ENCODE data around the gene KIAA0753.
"Not testable (repeated sequence)": the region's sequence is repeated elsewhere in the genome, so short reads cannot be mapped to it uniquely, and the experiment has no call there.

Gene KIAA0753

GRCh38 chr17:6596941-6597340 lies 43.6 kb downstream of the KIAA0753 start:
- DNase-seq (ENCODE audit: low spot score), result no peak

GRCh38 chr17:6596511-6596910 lies 44.0 kb downstream of the KIAA0753 start:
- DNase-seq (ENCODE audit: low spot score), result no peak

DNA sequence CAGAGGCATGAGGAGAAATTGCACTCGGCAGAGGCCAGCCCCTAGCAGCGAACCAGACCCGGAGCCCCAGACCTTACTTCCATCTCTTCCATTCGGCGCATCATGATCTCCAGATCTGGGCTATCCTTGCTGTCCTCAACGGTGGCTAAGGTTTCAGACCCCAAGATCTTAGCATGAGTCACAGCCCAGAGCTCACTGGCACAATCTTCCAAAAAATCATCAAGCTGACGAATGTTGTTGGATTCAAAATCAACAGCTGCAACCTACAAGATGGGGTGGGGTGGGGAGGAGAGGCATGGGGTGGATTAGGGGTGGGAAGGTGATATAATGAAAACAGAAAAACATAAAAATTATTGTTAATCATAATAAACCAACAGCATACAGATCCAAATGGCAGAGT lies 44.4 kb downstream of the KIAA0753 start:
- no peak for DNase-seq (ENCODE audit: low spot score)

DNA sequence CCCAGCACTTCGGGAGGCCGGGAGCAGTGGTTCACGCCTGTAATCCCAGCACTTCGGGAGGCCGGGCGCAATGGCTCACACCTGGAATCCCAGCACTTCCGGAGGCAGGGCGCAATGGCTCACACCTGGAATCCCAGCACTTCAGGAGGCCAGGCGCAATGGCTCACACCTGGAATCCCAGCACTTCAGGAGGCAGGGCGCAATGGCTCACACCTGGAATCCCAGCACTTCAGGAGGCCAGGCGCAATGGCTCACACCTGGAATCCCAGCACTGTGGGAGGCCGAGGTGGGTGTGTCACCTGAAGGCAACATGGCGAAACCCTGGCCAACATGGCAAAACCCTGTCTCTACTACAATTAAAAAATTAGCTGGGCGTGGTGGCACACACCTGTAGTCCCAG lies 47.1 kb downstream of the KIAA0753 start:
- DNase-seq (ENCODE audit: low spot score), result not testable (repeated sequence)

- DNase-seq (ENCODE audit: low spot score), result no peak
Observed at GRCh38 chr17:6592173-6592572, 48.3 kb downstream of the KIAA0753 start.

- no peak for DNase-seq (ENCODE audit: low spot score)
Observed at GRCh38 chr17:6591599-6592158, 48.8 kb downstream of the KIAA0753 start.

DNA sequence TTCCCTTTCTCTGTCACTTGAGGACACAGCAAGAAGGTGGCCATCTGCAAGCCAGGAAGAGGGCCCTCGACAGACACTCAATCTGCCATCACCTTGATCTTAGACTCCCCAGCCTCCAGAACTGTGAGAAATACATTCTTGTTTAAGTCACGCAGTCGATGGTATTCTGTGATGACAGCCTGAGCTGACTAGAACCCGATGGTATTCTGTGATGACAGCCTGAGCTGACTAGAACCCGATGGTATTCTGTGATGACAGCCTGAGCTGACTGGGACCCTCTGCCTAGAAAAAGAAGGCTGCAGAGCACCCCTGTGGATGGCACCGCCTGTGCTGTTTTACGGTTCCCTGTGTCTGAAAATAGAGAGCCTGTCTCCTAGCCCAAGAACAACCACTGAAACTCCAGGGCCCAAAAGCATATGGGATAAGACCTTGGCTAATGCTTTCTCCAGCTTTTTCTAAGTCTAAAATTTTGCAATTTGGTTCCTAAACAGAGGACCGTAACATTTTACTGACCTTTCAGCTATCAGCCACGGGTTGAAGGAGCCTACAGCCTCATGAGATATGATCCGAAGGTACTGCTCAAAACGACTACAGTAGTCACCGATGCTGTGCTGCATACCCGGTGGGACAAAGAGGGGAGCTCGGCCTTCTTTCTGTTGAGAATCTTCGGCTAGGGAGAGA lies 51.1 kb downstream of the KIAA0753 start:
- no peak for DNase-seq (ENCODE audit: low spot score)

DNA sequence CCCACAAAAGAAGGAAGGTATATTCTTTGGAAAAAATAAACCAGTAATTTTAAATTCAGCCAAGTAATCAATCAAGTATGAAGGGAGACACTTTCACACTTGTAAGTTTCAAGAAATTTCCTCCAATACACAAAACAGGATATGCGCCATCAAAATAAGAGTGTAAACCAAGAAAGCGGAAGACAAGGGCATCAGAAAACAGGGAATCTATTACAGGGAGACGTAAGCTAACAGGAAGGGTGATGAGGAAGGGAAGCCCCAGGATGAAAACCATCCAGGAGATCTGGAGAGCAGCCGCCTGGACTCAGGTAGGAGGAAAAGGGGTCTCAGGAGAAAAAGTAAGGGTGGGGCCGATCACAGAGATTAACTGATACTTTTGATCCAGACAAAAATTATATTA lies 52.3 kb downstream of the KIAA0753 start:
- no peak for DNase-seq (ENCODE audit: low spot score)

DNA sequence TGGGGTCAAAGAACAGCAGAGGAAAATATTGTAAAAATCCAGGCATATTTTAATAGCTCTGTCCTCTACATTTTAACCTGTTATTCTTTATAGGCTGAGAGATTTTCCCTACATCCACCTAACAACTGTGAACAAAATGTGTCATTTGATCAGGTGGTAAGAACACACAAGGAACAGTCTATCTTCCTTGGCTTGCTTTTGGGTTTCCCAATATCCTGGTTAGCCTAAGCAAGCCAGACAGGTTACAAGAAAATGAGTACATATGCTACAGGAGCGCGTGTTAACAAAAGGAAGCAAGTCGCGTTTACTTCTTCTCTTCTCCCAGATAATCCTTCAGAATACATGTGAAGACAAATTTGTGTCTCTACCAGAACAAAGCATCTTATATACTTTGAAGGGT lies 53.2 kb downstream of the KIAA0753 start:
- no peak for DNase-seq (ENCODE audit: low spot score)

- DNase-seq (ENCODE audit: low spot score), result no peak
Observed at GRCh38 chr17:6583411-6583810, 57.1 kb downstream of the KIAA0753 start.

GRCh38 chr17:6580625-6581024 lies 59.9 kb downstream of the KIAA0753 start:
- no peak for DNase-seq (ENCODE audit: low spot score)

GRCh38 chr17:6578491-6578890 lies 62.0 kb downstream of the KIAA0753 start:
- DNase-seq (ENCODE audit: low spot score), result no peak

- no peak for DNase-seq (ENCODE audit: low spot score)
Observed at GRCh38 chr17:6577686-6578263, 62.7 kb downstream of the KIAA0753 start.

DNA sequence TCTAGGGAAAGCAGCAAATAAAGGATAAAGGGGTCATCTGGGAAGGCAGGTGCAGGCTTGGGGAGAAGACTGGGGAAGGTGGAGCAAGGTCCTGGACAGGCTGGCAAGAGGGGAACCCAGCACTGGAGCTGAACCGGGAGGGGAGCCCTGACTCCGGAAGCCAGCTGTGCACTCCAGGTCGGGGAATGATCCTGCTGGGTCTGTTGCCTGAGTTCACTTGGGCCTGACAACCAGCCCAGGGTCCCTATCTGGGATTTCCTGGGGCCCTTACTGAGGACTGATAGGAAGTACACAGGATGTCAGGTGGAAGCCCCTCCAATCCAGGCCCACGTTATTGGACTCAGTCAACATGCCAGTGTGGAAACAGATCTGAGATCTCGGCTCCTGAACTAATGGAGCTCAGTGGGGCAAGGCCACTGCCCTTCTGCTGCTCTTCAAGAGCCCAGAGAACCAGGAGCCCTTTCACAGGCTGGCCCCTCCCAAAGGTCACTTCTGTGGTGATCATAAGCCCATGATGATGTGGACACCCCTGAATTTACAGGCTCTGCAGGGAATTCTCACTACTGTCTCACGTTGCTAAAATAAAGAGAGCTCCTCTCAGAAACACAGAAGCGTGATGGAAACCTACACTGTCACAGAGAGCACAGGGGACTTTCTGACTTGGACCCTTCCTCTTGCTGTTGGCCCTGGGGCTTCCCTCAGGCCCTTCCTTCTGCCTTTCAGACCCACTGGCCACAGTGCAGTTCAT lies 64.3 kb downstream of the KIAA0753 start:
- DNase-seq (ENCODE audit: low spot score), result no peak

DNA sequence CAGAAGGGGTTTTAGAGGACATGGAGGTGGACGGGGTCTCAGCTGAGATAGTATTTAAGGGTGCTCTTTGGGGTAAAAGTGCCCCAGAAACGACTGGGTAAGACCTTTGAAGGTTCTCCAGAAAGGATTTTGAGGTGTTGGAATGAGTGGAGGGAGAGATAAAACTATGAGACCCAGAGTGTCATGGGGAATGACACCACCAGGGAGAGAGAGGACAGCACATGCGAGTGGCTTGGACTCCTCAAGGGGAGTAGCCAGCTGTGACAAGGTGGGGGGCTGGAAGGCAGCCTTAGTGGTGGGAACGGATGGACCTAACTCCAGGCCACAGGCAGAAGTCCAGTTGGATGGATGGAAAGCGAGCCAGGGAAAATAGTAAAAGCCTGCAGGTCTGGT lies 64.9 kb downstream of the KIAA0753 start:
- DNase-seq (ENCODE audit: low spot score), result no peak

DNA sequence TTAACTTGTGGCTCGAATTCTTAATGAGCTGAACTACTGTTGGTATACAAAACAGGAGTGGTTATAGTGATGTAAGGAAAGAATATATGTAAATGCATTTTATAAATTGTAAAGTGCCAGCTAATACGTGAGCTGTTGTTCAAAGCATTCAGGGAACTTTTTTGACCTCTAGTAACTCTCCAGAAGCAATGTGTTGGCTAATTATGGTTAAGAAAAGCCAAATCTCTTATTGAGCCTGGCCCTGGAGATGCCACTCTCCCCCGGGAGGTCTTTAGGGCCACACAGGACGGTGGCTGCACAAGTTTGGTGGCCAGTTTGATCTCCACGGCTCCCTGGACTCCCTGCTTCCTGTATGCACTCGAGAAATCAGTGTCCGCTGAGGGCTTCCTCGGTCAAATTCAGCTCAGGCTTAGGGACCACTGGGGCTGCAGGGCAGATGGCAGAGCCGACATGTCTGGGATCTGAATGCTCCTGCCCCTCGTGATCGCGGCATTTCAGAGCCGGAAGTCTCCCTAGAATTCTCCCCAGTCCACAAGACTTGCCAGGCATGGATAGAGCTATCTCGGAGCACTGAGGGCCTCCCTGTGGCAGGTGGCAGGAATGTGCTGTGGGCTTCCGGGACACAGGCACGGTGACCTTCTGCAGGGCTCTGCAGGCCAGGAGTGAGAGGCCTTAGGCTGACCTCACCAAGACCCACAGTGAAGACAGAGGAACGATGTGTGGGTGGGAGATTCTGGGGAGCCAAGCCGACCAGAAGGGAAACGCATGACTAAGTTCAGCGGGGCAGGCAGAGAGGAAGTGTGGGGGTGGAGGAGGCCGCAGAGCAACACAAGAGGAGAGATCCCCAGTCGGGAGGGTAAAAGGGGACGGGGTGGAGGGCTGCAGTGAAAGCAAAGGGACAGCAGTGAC lies 65.6 kb downstream of the KIAA0753 start:
- peak; percentile 69 for DNase-seq (ENCODE audit: low spot score)

DNA sequence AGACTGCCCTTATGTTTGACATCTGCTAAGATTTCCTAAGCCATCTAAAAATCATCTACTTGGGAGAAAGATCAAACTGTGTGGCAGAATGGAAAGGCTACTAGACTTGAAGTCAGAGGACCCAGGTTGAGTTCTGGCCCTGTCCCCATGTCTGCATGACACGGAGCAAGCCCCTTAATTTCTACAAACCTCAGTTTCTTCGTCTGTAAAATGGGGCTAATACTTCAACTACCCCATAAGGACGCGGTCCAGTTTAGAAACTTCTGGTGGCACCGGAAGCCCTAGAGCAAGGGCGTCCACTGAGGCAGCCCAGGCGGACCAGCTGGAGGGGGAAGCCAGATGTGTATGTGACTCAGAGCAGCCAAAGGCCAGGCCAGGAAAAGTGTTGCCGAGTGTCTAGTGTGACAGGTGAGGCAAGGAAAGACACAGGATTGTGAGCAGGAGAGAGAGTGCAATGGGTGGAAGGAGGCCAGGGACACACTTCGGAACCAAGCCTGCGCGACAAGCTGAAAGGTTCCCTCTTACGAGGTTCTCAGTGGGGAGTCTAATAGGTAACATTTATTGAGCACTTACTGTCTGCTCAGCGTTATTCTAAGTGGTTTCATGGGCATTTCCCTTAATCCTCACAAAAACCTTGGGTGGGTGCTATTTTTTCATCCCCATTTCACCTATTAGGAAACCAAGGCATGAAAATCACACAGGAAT lies 66.4 kb downstream of the KIAA0753 start:
- DNase-seq (ENCODE audit: low spot score), result no peak

- DNase-seq (ENCODE audit: low spot score), result not testable (repeated sequence)
Observed at GRCh38 chr17:6573495-6573894, 67.0 kb downstream of the KIAA0753 start.

DNA sequence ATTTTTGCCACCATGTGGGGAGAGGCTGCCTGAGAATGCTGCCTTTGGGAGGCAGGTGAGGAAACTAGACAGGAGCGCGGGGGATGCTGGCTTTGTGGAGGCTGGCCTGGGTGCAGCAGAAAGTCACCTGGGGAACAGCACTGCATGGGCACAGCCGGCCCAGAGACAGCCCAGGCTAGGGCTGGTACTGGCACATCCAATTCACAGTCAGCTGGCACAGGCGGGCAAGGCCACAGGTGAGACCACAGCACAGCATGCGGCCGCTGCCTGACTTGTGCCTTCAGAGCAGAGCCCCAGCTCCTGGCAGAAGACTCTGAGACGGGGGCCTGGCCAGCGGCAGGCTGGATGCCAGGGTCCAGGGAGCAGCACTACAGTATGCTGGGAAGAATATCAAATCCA lies 67.5 kb downstream of the KIAA0753 start:
- no peak for DNase-seq (ENCODE audit: low spot score)

DNA sequence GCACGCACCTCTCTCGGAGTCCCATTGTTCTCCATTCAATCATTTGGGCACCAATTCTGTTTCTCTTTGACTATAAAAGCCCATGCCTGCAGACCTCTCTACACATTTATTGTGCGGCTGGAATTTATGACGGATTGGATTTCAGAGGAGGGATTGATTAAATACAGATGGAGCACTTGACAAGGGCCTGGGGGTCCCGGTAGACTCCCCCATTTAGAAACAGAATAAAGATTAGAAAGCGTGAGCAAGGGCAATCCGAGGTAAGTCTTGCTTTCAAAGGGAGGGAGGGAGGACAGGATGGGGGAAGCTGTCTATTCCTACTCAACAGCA lies 69.1 kb downstream of the KIAA0753 start:
- DNase-seq (ENCODE audit: low spot score), result no peak

GRCh38 chr17:6570731-6571451 lies 69.6 kb downstream of the KIAA0753 start:
- no peak for DNase-seq (ENCODE audit: low spot score)

All from germinal center (tissue), 1 donor.